H1 (cell line): ENCODE measurements around the gene CAMTA1. TPM values are rescaled to one million over a fixed set of nuclear protein-coding genes. Genes with fewer than 3 reads are reported as not detected.
A peak's percentile ranks its signal among the peaks of the same experiment; 100 is the strongest.

Source experiments
- CTCF ChIA-PET: fragments of 300-600 bp; sonication (Branson Sonifier 250); formaldehyde crosslinking; loops from one replicate; lab custom pipeline; 2021; ENCODE audit not compliant: partially characterized antibody; lab: Charles Lee
- POLR2A ChIA-PET: fragments of 300-600 bp; sonication (Branson Sonifier 250); formaldehyde crosslinking; loops from one replicate; lab custom pipeline; 2021; ENCODE audit warnings: inconsistent platforms; ENCODE audit not compliant: partially characterized antibody; lab: Charles Lee
- DNase-seq, 2 experiments: peaks; one replicate each; pipeline versions ENCODE4 v3.0.0 to v3.0.0-alpha.2; 2010 to 2022; ENCODE audit warnings: low spot score in 2 of 2, low read depth in 1 of 2, mixed read lengths in 1 of 2
- FAIRE-seq: peaks from 2 replicates; lab custom pipeline; 2011; peaks lifted over from hg19 to GRCh38; lab: Jason Lieb, UNC
- H2AFZ ChIP-seq: 2 replicates; pipeline ENCODE4 v1.8.1; 2012; ENCODE audit warnings: low read length, inconsistent platforms
- H2AK5ac ChIP-seq: 2 replicates; pipeline ENCODE4 v1.6.1; 2013; ENCODE audit warnings: low read depth, low read length
- H2BK120ac ChIP-seq: replicated peaks from 2 replicates; pipeline ENCODE3; 2013; ENCODE audit warnings: low read depth, low read length, inconsistent platforms
- H2BK12ac ChIP-seq: 2 replicates; pipeline ENCODE4 v1.6.1; 2013; ENCODE audit warnings: low read depth, low read length
- H2BK15ac ChIP-seq: 2 replicates; pipeline ENCODE4 v1.6.1; 2013; ENCODE audit warnings: low read length
- H2BK20ac ChIP-seq: 2 replicates; pipeline ENCODE4 v1.6.1; 2013; ENCODE audit warnings: low read length
- H2BK5ac ChIP-seq: 2 replicates; pipeline ENCODE4 v1.6.1; 2013; ENCODE audit warnings: low read depth, low read length
- H3K14ac ChIP-seq: 2 replicates; pipeline ENCODE4 v1.6.1; 2013; ENCODE audit warnings: inconsistent platforms; ENCODE audit not compliant: insufficient read length
- H3K18ac ChIP-seq: 2 replicates; pipeline ENCODE4 v1.6.1; 2013; ENCODE audit warnings: low read length; ENCODE audit errors: extremely low read depth
- H3K23ac ChIP-seq: 2 replicates; pipeline ENCODE4 v1.6.1; 2013; ENCODE audit warnings: inconsistent platforms; ENCODE audit not compliant: insufficient read length
- H3K23me2 ChIP-seq: 2 replicates; pipeline ENCODE4 v1.6.1; 2013; ENCODE audit warnings: low read depth, low read length
- H3K27ac ChIP-seq: 2 replicates; pipeline ENCODE4 v1.6.1; 2011; ENCODE audit warnings: low read depth, low read length, inconsistent platforms
- H3K27me3 ChIP-seq, 4 experiments: replicated peaks in 1 of 4; 1 replicate in 1 of 4; 2 replicates in 3 of 4; pipeline versions ENCODE4 v1.6.1 to v1.8.1; 2011 to 2013; ENCODE audit warnings: low read length in 3 of 4, mild to moderate bottlenecking in 3 of 4, inconsistent platforms in 2 of 4, mixed read lengths in 2 of 4, moderate library complexity in 1 of 4; ENCODE audit not compliant: control insufficient read depth in 3 of 4, insufficient read depth in 3 of 4; ENCODE audit errors: extremely low read depth in 1 of 4
- H3K36me3 ChIP-seq, 4 experiments: 2 replicates each; pipeline versions ENCODE4 v1.6.1 to v1.8.1; 2011 to 2013; ENCODE audit warnings: mild to moderate bottlenecking in 4 of 4, low read length in 3 of 4, moderate library complexity in 2 of 4, control low read depth in 1 of 4, inconsistent platforms in 1 of 4; ENCODE audit not compliant: insufficient read depth in 4 of 4, control insufficient read depth in 2 of 4
- H3K4ac ChIP-seq: replicated peaks from 2 replicates; pipeline ENCODE3; 2013; ENCODE audit warnings: low read length, low read depth, mixed read lengths, inconsistent platforms; ENCODE audit not compliant: insufficient read length
- H3K4me1 ChIP-seq, 4 experiments: replicated peaks in 1 of 4; 1 replicate in 1 of 4; 2 replicates in 3 of 4; pipeline versions ENCODE4 v1.6.1 to v1.8.1; 2011 to 2013; ENCODE audit warnings: low read length in 3 of 4, inconsistent platforms in 2 of 4, mixed read lengths in 1 of 4; ENCODE audit not compliant: insufficient read depth in 4 of 4, control insufficient read depth in 3 of 4
- H3K4me2 ChIP-seq, 2 experiments: 2 replicates each; pipeline versions ENCODE4 v1.6.1 to v1.8.1; 2011 to 2013; ENCODE audit warnings: low read depth in 2 of 2, low read length in 2 of 2, control low read depth in 1 of 2, inconsistent platforms in 1 of 2, mild to moderate bottlenecking in 1 of 2; ENCODE audit not compliant: insufficient read depth in 1 of 2
- H3K4me3 ChIP-seq, 4 experiments: fragments of 200-600, 300-600 bp in 1 of 4; sonication (generic), shearing (Covaris generic), sonication (Bioruptor Twin) in 1 of 4; 2 replicates each; pipeline versions ENCODE4 v1.5.1 to v1.8.1; 2011 to 2016; ENCODE audit warnings: low read length in 4 of 4, low read depth in 3 of 4, control low read depth in 2 of 4, inconsistent platforms in 2 of 4, mild to moderate bottlenecking in 2 of 4, mixed read lengths in 1 of 4, moderate library complexity in 1 of 4; ENCODE audit not compliant: insufficient read depth in 2 of 4; ENCODE audit errors: extremely low read depth in 1 of 4
- H3K56ac ChIP-seq: replicated peaks from 2 replicates; pipeline ENCODE3; 2013; ENCODE audit warnings: low read depth, mild to moderate bottlenecking, mixed read lengths, low read length, inconsistent platforms; ENCODE audit not compliant: insufficient read length
- H3K79me1 ChIP-seq: 2 replicates; pipeline ENCODE4 v1.6.1; 2013; ENCODE audit warnings: low read depth, low read length, control low read depth
- H3K79me2 ChIP-seq, 2 experiments: 2 replicates each; pipeline versions ENCODE4 v1.6.1 to v1.8.1; 2012 to 2013; ENCODE audit warnings: low read length in 2 of 2, mild to moderate bottlenecking in 2 of 2, inconsistent platforms in 1 of 2; ENCODE audit not compliant: insufficient read depth in 2 of 2, control insufficient read depth in 1 of 2
- H3K9ac ChIP-seq, 4 experiments: replicated peaks in 1 of 4; 1 replicate in 1 of 4; 2 replicates in 3 of 4; pipeline versions ENCODE4 v1.6.1 to v1.8.1; 2011 to 2013; ENCODE audit warnings: low read depth in 3 of 4, low read length in 3 of 4, control low read depth in 2 of 4, mild to moderate bottlenecking in 2 of 4, moderate library complexity in 2 of 4, inconsistent platforms in 1 of 4; ENCODE audit errors: extremely low read depth in 1 of 4
- H3K9me3 ChIP-seq, 2 experiments: 2 replicates each; pipeline versions ENCODE4 v1.6.1 to v1.8.1; 2012 to 2013; ENCODE audit warnings: mild to moderate bottlenecking in 2 of 2, moderate library complexity in 2 of 2, control low read depth in 1 of 2, inconsistent platforms in 1 of 2, low read depth in 1 of 2, low read length in 1 of 2, mixed read lengths in 1 of 2; ENCODE audit not compliant: insufficient read depth in 2 of 2
- H4K20me1 ChIP-seq, 2 experiments: replicated peaks in 1 of 2; 2 replicates each; pipeline versions ENCODE3 to v1.8.1; 2011 to 2013; ENCODE audit warnings: inconsistent platforms in 2 of 2, low read length in 2 of 2, mild to moderate bottlenecking in 1 of 2; ENCODE audit not compliant: insufficient read depth in 2 of 2, control insufficient read depth in 1 of 2
- H4K5ac ChIP-seq: 2 replicates; pipeline ENCODE4 v1.6.1; 2013; ENCODE audit warnings: low read length, low read depth, mixed read lengths, inconsistent platforms; ENCODE audit not compliant: insufficient read length
- H4K8ac ChIP-seq: 2 replicates; pipeline ENCODE4 v1.8.0; 2013; ENCODE audit warnings: mild to moderate bottlenecking, moderate library complexity, low read length, inconsistent platforms; ENCODE audit not compliant: insufficient read depth; ENCODE audit errors: extremely low read depth
- H4K91ac ChIP-seq: replicated peaks from 2 replicates; pipeline ENCODE3; 2013; ENCODE audit warnings: low read length, mixed read lengths, inconsistent platforms; ENCODE audit not compliant: insufficient read length
- MAFK ChIP-seq: IDR thresholded peaks from 2 replicates; pipeline ENCODE4 v1.6.1; 2012; ENCODE audit warnings: low read depth, mild to moderate bottlenecking, improper control_type of control experiment, low read length
- WGBS, 2 experiments: shearing (Covaris generic) in 1 of 2; methylation state at CpG; one replicate each; pipeline versions ENCODE4 v1.1.6 to v1.1.7; 2013 to 2015; ENCODE audit warnings: low lambda C conversion rate in 2 of 2, mixed read lengths in 2 of 2, inconsistent platforms in 1 of 2, low coverage in 1 of 2, missing lambda C conversion rate in 1 of 2; ENCODE audit not compliant: insufficient replicate concordance in 2 of 2, insufficient coverage in 1 of 2, insufficient read length in 1 of 2; ENCODE audit errors: extremely low coverage in 1 of 2, missing lambda C conversion rate in 1 of 2; 5-methylcytosine and 5-hydroxymethylcytosine counted together
- polyA plus RNA-seq, 7 experiments: library from polyadenylated mRNA; depleted of rRNA in 3 of 7; stranded (reverse) in 5 of 7; unstranded in 2 of 7; fragments of >200 nt in 5 of 7; fragments of 200-250 nt in 2 of 7; gene quantifications; 1 replicate in 5 of 7; 2 replicates in 1 of 7; 4 replicates in 1 of 7; pipeline versions ENCODE4 v1.2.1 to v1.2.3, GENCODE V29; 2011 to 2013; ENCODE audit warnings: missing spikeins in 2 of 7, mixed read lengths in 2 of 7
- total RNA-seq: library from RNA; stranded (reverse); fragmentation: NEBNext Ultra II Directional; extraction: Animal tissue kit (Norgen Biotek cat#: 25700); gene quantifications from 2 replicates; pipeline ENCODE4 v1.2.1, GENCODE V29; 2021

CAMTA1 gene
- total and polyA plus RNA-seq, 2 of the 8 experiments (the other 6 are each of a cell fraction or from before 2014, with no cell fraction given) = 65.0 to 119 TPM

DNA sequence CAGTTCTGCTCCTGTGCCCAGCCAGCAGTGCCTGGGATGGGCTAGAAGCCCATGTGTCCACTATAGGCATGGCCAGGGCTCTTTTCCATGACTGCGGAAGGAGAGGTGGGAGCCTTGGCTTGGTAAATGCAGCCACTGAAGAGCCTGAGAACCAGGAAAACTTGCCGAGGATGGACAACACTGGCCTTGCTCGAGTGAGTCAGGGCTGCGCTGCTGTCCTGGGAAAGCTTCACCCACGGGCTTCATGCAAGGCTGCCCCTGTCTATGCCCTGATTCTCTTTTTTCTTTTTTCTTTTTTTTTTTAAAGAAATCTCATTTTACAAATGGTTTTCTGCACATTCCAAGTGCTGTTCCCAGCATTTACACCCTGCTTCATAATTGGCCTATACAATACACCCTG, 156.5 kb downstream of the CAMTA1 start:
- H4K8ac ChIP-seq = no peak overlapping the region
- POLR2A ChIA-PET = interaction anchor here (1.6 kb wide), 1 partner anchor 14 kb away, joined by 3 read pairs; no protein-coding TSS in a partner anchor

More for the DNA sequence above, 156.5 kb downstream of the CAMTA1 start:
- Histone ChIP-seq H2BK120ac (peak overlapping the region; percentile 33), H4K20me1 (peaks cover 0 to 7% of the 10 kb centered on the region in 2 experiments), H3K36me3 (no peaks in the 10 kb centered on the region), H2BK12ac (peak overlapping the region; percentile 68; the same call in 1 of the 2 replicates), H3K27ac (no peak overlapping the region), H4K5ac (no peak overlapping the region), H3K9ac (no peak overlapping the region), H3K79me2 (no peaks in the 10 kb centered on the region), H3K4me3 (no peak overlapping the region), H3K79me1 (peaks cover 2% of the 10 kb centered on the region; the same call in 1 of the 2 replicates), H2BK15ac (peak overlapping the region; percentile 53; the same call in 1 of the 2 replicates), H2BK20ac (no peak overlapping the region), H3K14ac (no peak overlapping the region), H3K18ac (peak overlapping the region; percentile 19; the same call in 1 of the 2 replicates), H3K4me1 (no peaks in the 10 kb centered on the region; a peak in 1 of 7 replicates), H2BK5ac (no peak overlapping the region), H3K4me2 (no peak overlapping the region), H3K9me3 (no peaks in the 10 kb centered on the region; a peak in 1 of 4 replicates), H3K23ac (no peak overlapping the region), H3K27me3 (no peaks in the 10 kb centered on the region), H3K4ac (no peak overlapping the region), H3K56ac (no peak overlapping the region), H4K91ac (peak overlapping the region; percentile 65), H3K23me2 (peaks cover 10% of the 10 kb centered on the region; the same call in 1 of the 2 replicates), H2AK5ac (no peak overlapping the region), H2AFZ (no peak overlapping the region)
- WGBS, 2 experiments = 87% methylated on average over 5 of the region's 5 CpGs; no CpG with 5 or more reads in 1 of the 2 experiments
- FAIRE-seq (no peak), DNase-seq (no peak)
- CTCF ChIA-PET = interaction anchor here (0.9 to 1.7 kb wide), 3 partner anchors 43 to 101 kb away, joined by 3 to 6 read pairs (median 3); no protein-coding TSS in a partner anchor
- no peak for TF ChIP-seq MAFK
